Activated CD8-positive, alpha-beta memory T cell treated with anti-CD3 and anti-CD28 coated beads for 36 hours (primary cell): ENCODE data around the gene LUM. TPM values are rescaled to one million over a fixed set of nuclear protein-coding genes. Genes with fewer than 3 reads are reported as not detected.

Experiments
- CTCF ChIA-PET: fragments of 350-600 bp; sonication (Branson Sonifier 250); formaldehyde crosslinking; loops from one replicate; lab custom pipeline; 2021; ENCODE audit warnings: antibody characterized with exemption; lab: Charles Lee
- POLR2A ChIA-PET: fragments of 350-600 bp; sonication (Branson Sonifier 250); formaldehyde crosslinking; loops from one replicate; lab custom pipeline; 2021; ENCODE audit warnings: antibody characterized with exemption; lab: Charles Lee
- total RNA-seq, 2 experiments: library from RNA; stranded (reverse); gene quantifications; one replicate each; pipeline ENCODE4 v1.2.3, GENCODE V29; 2021

Gene LUM
- total RNA-seq, result not detected

GRCh38 chr12:91111366-91112325 is at the start of gene LUM:
Gene LUM, minus strand, starts transcription at chr12:91111494. Its CDS starts 2,515 bp downstream, at chr12:91108979.
- CTCF ChIA-PET, result no interaction called here
- POLR2A ChIA-PET, result no interaction called here

GRCh38 chr12:91161009-91161408 is 49.7 kb upstream of the LUM start:
- CTCF ChIA-PET, result interaction anchor here (1.0 kb wide), 1 partner anchor 46 kb away, joined by 3 read pairs; no protein-coding TSS in a partner anchor
- POLR2A ChIA-PET, result no interaction called here

- POLR2A ChIA-PET, result no interaction called here
Measured at GRCh38 chr12:91155990-91156389, 44.7 kb upstream of the LUM start.

GRCh38 chr12:91154131-91154530 is 42.8 kb upstream of the LUM start:
- POLR2A ChIA-PET, result interaction anchor here (0.5 kb wide), 1 partner anchor 16 kb away, joined by 3 read pairs; no protein-coding TSS in a partner anchor
- CTCF ChIA-PET, result no interaction called here

More at GRCh38 chr12:91155990-91156389, 44.7 kb upstream of the LUM start:
- CTCF ChIA-PET, result no interaction called here

- CTCF ChIA-PET, result no interaction called here
- POLR2A ChIA-PET, result no interaction called here
Measured at GRCh38 chr12:91144053-91144452, 32.8 kb upstream of the LUM start.

GRCh38 chr12:91143206-91143605 is 31.9 kb upstream of the LUM start:
- ChIA-PET CTCF (no interaction called here), POLR2A (no interaction called here)

- POLR2A ChIA-PET, result no interaction called here
- CTCF ChIA-PET, result no interaction called here
Measured at GRCh38 chr12:91142221-91142631, 30.9 kb upstream of the LUM start.

GRCh38 chr12:91140026-91140931 is 29.0 kb upstream of the LUM start:
- POLR2A ChIA-PET, result no interaction called here

GRCh38 chr12:91139286-91139685 is 28.0 kb upstream of the LUM start:
- ChIA-PET CTCF (no interaction called here), POLR2A (no interaction called here)

More at GRCh38 chr12:91140026-91140931, 29.0 kb upstream of the LUM start:
- CTCF ChIA-PET, result no interaction called here

- ChIA-PET CTCF (no interaction called here), POLR2A (no interaction called here)
Measured at GRCh38 chr12:91138337-91138920, 27.1 kb upstream of the LUM start.

GRCh38 chr12:91133871-91134270 is 22.6 kb upstream of the LUM start:
- POLR2A ChIA-PET, result no interaction called here
- CTCF ChIA-PET, result no interaction called here

- ChIA-PET POLR2A (no interaction called here), CTCF (no interaction called here)
Measured at GRCh38 chr12:91129662-91130362, 18.5 kb upstream of the LUM start.

- CTCF ChIA-PET, result no interaction called here
- POLR2A ChIA-PET, result no interaction called here
Measured at GRCh38 chr12:91127751-91128150, 16.5 kb upstream of the LUM start.

- POLR2A ChIA-PET, result no interaction called here
- CTCF ChIA-PET, result no interaction called here
Measured at GRCh38 chr12:91127306-91127705, 16.0 kb upstream of the LUM start.

GRCh38 chr12:91126516-91126915 is 15.2 kb upstream of the LUM start:
- ChIA-PET POLR2A (no interaction called here), CTCF (no interaction called here)

- CTCF ChIA-PET, result no interaction called here
- POLR2A ChIA-PET, result no interaction called here
Measured at GRCh38 chr12:91123236-91123916, 12.1 kb upstream of the LUM start.

GRCh38 chr12:91120781-91121180 is 9.5 kb upstream of the LUM start:
- ChIA-PET POLR2A (no interaction called here), CTCF (no interaction called here)

- ChIA-PET POLR2A (no interaction called here), CTCF (no interaction called here)
Measured at GRCh38 chr12:91119089-91119488, 7.8 kb upstream of the LUM start.

- POLR2A ChIA-PET, result no interaction called here
- CTCF ChIA-PET, result no interaction called here
Measured at GRCh38 chr12:91113621-91114020, 2.3 kb upstream of the LUM start.
